AG04449 (cell line): ENCODE data around the gene IL17RD.

Source experiments
- CTCF ChIA-PET: fragments of 350-600 bp; formaldehyde crosslinking; extraction: SDS; loops from one replicate; lab custom pipeline; 2021; ENCODE audit warnings: antibody characterized with exemption; lab: Yijun Ruan, JAX
- POLR2A ChIA-PET: fragments of 400-600, 350-600 bp; formaldehyde crosslinking; extraction: SDS; loops from one replicate; lab custom pipeline; 2020; ENCODE audit warnings: antibody characterized with exemption, inconsistent platforms; lab: Yijun Ruan, JAX
- DNase-seq: peaks from one replicate; pipeline ENCODE4 v3.0.0-alpha.2; 2010; ENCODE audit warnings: low read depth, low spot score
- H3K4me3 ChIP-seq: 2 replicates; pipeline ENCODE4 v1.5.1; 2011; ENCODE audit warnings: low read depth, mild to moderate bottlenecking, control low read depth, low read length
- TF ChIP-seq, protein P1 (sequence below): IDR thresholded peaks from one replicate; pipeline ENCODE4 v1.5.1; 2011; ENCODE audit warnings: mild to moderate bottlenecking, moderate library complexity, low read length, control low read depth, inconsistent platforms; ENCODE audit not compliant: insufficient read depth; ENCODE audit errors: missing control alignments

The IL17RD gene

DNA sequence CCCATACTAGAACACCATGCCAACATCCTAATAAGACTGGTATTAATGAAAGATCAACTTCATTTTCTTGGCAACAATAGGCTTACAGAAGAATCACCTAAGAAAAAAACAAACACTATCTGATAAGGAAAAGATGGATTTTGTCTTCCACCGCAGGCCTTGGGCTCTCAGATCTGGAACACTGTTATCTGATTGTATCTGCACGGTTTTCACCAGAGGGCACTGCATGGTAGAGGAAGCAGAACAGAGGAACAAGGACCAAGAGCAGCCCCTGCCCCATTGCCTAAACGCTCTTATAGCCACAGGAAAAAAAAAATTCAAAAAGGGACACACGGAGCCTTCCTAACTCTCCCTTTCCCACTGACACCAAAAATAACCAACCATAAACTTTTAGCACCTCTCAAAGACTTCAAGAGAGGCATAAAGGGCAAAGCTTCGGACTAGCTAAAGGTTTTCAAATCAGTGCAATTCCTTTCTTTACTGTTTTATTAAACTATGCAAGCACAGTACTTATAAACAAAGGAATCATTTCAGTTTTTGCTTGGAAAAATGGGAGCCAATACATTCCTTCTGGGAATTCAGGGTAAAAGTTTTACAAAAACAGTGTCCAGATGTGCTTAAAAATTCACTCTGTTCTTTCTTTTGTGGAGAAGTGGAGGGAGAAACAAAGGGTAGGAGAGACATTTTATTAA lies 23.3 kb downstream of the IL17RD start:
- no peak for DNase-seq
- H3K4me3 ChIP-seq = no peak overlapping the region
- POLR2A ChIA-PET = no interaction called here
- CTCF ChIA-PET = interaction anchor here (0.9 to 2.9 kb wide), 3 partner anchors 14 to 41 kb away, joined by 3 to 10 read pairs (median 4); no protein-coding TSS in a partner anchor
- TF ChIP-seq, protein P1, sequence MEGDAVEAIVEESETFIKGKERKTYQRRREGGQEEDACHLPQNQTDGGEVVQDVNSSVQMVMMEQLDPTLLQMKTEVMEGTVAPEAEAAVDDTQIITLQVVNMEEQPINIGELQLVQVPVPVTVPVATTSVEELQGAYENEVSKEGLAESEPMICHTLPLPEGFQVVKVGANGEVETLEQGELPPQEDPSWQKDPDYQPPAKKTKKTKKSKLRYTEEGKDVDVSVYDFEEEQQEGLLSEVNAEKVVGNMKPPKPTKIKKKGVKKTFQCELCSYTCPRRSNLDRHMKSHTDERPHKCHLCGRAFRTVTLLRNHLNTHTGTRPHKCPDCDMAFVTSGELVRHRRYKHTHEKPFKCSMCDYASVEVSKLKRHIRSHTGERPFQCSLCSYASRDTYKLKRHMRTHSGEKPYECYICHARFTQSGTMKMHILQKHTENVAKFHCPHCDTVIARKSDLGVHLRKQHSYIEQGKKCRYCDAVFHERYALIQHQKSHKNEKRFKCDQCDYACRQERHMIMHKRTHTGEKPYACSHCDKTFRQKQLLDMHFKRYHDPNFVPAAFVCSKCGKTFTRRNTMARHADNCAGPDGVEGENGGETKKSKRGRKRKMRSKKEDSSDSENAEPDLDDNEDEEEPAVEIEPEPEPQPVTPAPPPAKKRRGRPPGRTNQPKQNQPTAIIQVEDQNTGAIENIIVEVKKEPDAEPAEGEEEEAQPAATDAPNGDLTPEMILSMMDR = no peak

DNA sequence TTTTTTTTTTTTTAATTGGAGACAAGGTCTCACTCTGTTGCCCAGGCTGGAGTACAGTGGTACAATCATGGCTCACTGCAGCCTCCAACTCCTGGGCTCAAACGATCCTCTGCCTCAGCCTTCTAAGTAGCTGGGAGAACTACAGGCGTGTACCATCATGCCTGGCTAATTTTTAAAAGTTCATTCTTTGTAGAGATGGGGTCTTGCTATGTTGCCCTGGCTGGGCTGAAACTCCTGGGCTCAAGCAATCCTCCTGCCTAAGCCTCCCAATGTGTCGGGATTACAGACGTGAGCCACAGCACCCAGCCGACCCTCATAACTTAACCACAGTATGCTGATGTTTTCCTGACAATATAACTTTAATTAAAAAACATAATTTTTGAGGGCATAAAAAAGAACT lies 24.3 kb downstream of the IL17RD start:
- ChIA-PET CTCF (interaction anchor here (1.4 to 2.9 kb wide), 3 partner anchors 30 to 40 kb away, joined by 3 to 10 read pairs (median 4); no protein-coding TSS in a partner anchor), POLR2A (no interaction called here)
- no peak for DNase-seq
- TF ChIP-seq, protein P1 = no peak
- H3K4me3 ChIP-seq = no peak overlapping the region

DNA sequence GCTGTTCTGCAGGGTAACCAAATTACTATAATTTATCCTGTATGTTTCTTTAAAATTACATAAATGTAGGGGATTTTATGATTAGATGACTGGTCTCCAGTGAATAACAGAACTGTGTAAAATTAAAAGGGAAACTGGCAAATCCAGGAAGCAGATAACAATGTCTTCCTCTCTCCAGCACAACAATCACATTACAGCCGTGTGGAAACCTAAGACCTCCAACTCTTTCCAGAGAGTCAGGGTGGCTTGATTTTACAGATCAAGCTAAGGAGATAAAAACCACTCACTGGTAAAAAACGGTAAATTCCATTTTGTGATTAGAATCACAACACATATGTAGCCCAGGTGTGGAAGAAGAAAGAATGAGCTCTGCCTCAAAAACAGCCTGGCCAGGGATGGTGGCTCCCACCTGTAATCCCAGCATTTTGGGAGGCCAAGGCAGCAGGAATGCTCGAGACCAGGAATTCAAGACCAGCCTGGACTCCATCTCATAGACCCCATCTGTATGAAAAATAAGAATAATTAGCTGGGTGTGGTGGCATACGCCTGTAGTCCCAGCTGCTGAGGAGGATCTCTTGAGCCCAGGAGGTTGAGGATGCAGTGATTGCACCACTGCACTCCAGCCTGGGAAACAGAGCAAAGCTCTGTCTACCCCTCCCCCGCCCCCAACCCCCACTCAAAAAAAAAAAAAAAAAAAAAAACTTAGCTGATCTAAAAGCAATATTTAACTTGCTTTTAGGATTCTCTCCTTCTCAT lies 29.0 kb downstream of the IL17RD start:
- DNase-seq = no peak
- TF ChIP-seq, protein P1 = no peak
- H3K4me3 ChIP-seq = no peak overlapping the region
- ChIA-PET CTCF (no interaction called here), POLR2A (no interaction called here)

- ChIA-PET POLR2A (no interaction called here), CTCF (interaction anchor here (1.0 to 2.2 kb wide), 2 partner anchors 11 to 32 kb away, joined by 5 to 7 read pairs; no protein-coding TSS in a partner anchor)
- TF ChIP-seq, protein P1 = no peak
- no peak overlapping the region for H3K4me3 ChIP-seq
- no peak for DNase-seq
Measured at GRCh38 chr3:57133157-57133556, 32.0 kb downstream of the IL17RD start.

DNA sequence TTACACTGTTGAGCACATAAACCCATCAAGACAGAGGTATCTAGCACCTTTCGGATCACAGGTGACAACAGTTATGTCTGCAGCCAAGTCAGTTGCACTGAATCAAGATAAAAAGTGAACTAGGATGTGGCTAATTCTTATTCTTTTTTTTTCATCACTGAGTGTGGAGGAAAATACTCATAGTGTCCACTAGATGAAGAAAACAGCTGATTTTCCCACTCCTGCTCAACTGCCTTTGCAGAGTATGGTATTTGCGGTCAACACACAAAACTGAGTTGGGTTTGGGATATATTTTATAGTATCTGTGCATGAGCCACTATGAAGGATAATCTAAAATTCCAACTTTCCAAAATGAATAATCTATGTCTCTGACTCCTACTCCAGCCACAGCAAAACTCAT lies 32.5 kb downstream of the IL17RD start:
- TF ChIP-seq, protein P1 = no peak
- no peak for DNase-seq
- no peak overlapping the region for H3K4me3 ChIP-seq
- CTCF ChIA-PET = interaction anchor here (1.0 to 2.2 kb wide), 3 partner anchors 11 to 38 kb away, joined by 5 to 7 read pairs (median 6); no protein-coding TSS in a partner anchor
- POLR2A ChIA-PET = no interaction called here

DNA sequence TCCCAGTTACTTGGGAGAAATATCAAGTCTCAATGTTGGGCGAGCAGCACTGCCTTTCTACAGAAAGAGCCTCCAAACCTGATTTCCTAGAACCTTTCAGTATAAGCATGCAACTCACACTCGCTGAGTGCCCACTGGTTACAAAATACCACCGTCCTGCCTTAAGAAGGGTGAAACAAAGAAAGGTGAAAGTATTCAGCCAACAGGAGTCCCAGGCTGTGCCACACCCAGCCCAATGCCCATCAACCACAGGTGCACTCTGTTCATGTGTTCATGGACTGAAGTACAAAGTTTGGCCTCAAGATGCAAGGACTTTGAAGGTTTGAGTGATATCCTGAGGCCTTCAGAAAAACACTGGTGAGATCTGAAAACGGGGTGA lies 34.0 kb downstream of the IL17RD start:
- CTCF ChIA-PET = interaction anchor here (1.9 kb wide), 1 partner anchor 40 kb away, joined by 6 read pairs; no protein-coding TSS in a partner anchor
- TF ChIP-seq, protein P1 = no peak
- POLR2A ChIA-PET = no interaction called here
- H3K4me3 ChIP-seq = no peak overlapping the region
- no peak for DNase-seq
